Gastrocnemius medialis (tissue), 4 donors: ENCODE data around the gene LRG1. TPM values are rescaled to one million over a fixed set of nuclear protein-coding genes. Genes with fewer than 3 reads are reported as not detected.

Experiments
- ATAC-seq, 2 donors: fragments of 150-250 bp; one replicate each; pipeline ENCODE4 v1.9.1; 2016
- DNase-seq, 2 donors: peaks; one replicate each; pipeline ENCODE4 v3.0.0-alpha.2; 2019
- H3K27ac ChIP-seq, 4 donors: fragments of 200-600 bp; sonication (generic); 1 replicate in 1 of 4; 2 replicates in 3 of 4; pipeline ENCODE4 v1.5.1; 2016 to 2018; ENCODE audit warnings: mild to moderate bottlenecking in 2 of 4, moderate library complexity in 1 of 4
- H3K27me3 ChIP-seq, 3 donors: fragments of 200-600 bp; sonication (generic) in 2 of 3; 1 replicate in 1 of 3; 2 replicates in 2 of 3; pipeline versions ENCODE4 v1.5.1 to v1.6.0; 2016 to 2019; ENCODE audit warnings: mild to moderate bottlenecking in 1 of 3, moderate library complexity in 1 of 3
- H3K36me3 ChIP-seq, 2 donors: fragments of 200-600 bp; sonication (generic) in 1 of 2; one replicate each; pipeline ENCODE4 v1.5.1; 2017 to 2018
- H3K4me1 ChIP-seq, 2 donors: fragments of 200-600 bp; sonication (generic) in 1 of 2; one replicate each; pipeline ENCODE4 v1.5.1; 2016 to 2017; ENCODE audit warnings: mild to moderate bottlenecking in 2 of 2
- H3K4me3 ChIP-seq, 4 donors: fragments of 200-600 bp; sonication (generic) in 3 of 4; 1 replicate in 1 of 4; 2 replicates in 3 of 4; pipeline ENCODE4 v1.5.1; 2016 to 2019; ENCODE audit warnings: mild to moderate bottlenecking in 2 of 4
- H3K9me3 ChIP-seq, 3 donors: fragments of 200-600 bp; sonication (generic) in 2 of 3; 1 replicate in 1 of 3; 2 replicates in 2 of 3; pipeline ENCODE4 v1.5.1; 2016 to 2019
- CTCF ChIP-seq, 5 experiments: fragments of 450-650 bp in 3 of 5; fragments of 200-600 bp in 2 of 5; sonication (generic) in 2 of 5; IDR thresholded peaks in 4 of 5; conservative IDR thresholded peaks in 1 of 5; 1 replicate in 4 of 5; 2 replicates in 1 of 5; pipeline ENCODE4 v1.5.1; 2016 to 2019; ENCODE audit warnings: antibody characterized with exemption in 5 of 5, mild to moderate bottlenecking in 3 of 5, moderate library complexity in 3 of 5
- POLR2A ChIP-seq, 2 donors: fragments of 450-650 bp; IDR thresholded peaks; one replicate each; pipeline ENCODE4 v1.6.1; 2017; ENCODE audit warnings: antibody characterized with exemption in 2 of 2, mild to moderate bottlenecking in 2 of 2, moderate library complexity in 2 of 2
- in situ Hi-C, 4 donors: fragments of 200-750 bp; cut with MboI; loops; one replicate each; pipeline versions ENCODE4 v1.15.0 to v1.8.0; 2017; ENCODE audit warnings: low sequenced_read_pairs in 4 of 4
- intact Hi-C: fragments of 100-400 bp; cut with DNase I; formaldehyde crosslinking; loops from one replicate; pipeline ENCODE4 v1.15.1; 2023; ENCODE audit warnings: low total_unique reads
- total RNA-seq, 4 donors: library from RNA; depleted of rRNA; stranded (reverse); fragments of >200 nt; gene quantifications; one replicate each; pipeline versions ENCODE4 v1.1.0 to v1.2.3, GENCODE V29; 2016

Gene LRG1
- 1 to 10 TPM in 1 of 4 donors, under 1 TPM in 2, not detected in 1; 0.15 to 2.7 (median 0.98) TPM for total RNA-seq

DNA sequence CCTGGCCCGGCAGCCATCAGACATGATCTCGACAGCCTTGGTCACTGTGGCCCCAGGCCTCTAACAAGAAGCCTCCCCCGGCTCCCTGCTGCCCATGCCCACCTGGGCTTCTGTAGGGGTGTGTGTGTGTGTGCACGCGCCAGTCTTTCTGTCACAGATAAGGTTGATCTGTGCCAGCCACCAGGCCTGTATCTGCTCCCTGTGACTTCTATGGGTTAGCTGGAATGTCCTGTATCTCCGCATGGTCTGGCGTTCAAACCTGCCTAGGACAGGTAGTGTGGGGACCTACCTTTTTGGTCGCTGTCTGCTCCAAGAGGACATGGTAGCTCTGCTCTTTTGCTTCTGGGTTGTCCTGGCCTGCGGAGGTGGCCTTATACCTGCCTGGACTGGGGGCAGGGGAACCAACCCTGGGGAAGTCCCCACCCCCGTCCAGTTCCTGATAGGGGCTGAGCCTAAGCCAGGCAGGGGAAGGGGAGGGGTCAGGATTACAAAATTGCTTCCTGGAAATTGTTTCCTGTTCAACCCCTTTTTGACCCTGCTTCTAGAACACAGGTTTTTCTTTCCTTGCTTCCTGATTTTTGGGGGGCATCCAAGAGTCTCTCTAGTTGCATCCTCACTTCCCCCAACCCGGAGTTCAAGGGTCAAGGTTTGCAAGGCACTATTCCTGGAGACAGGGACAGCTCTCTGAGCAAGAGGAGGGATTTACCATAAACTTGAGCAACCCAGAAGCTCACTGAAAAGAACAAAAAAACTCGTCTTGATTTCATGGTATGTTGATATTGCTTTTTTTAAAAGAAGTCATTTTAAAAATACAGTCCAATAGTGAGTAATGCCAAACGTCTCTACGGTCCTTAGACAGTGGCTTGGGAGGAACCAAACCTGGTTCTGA is at the start of gene LRG1:
TSS of gene LRG1 (minus strand) at position 344 of the 889 bp plus-strand sequence. CDS start at position 321, 23 bp downstream.
- in situ Hi-C loops (no loop called here), intact Hi-C loops (loop anchor here (5.0 to 10.0 kb wide), 5 partner anchors 83 to 435 kb away; partner anchors contain the start of genes CHAF1A, FEM1A, SH3GL1 and UBXN6)
- DNase-seq = no peak
- Histone ChIP-seq H3K36me3 (no peaks in the 10 kb centered on the region), H3K9me3 (no peaks in the 10 kb centered on the region), H3K27ac (peak within 1 kb of the TSS in 3 of 4 donors; percentile 5 to 21 (median 11)), H3K4me1 (peaks cover 26 to 31% of the 10 kb centered on the region in 2 donors), H3K4me3 (no peak within 1 kb of the TSS), H3K27me3 (no peaks in the 10 kb centered on the region)
- TF ChIP-seq CTCF (IDR thresholded peaks at IDR 0.05 in 4 of 5, conservative IDR thresholded peaks at IDR 0.05 in 1 of 5) = no peak
- no peak for TF ChIP-seq POLR2A (IDR thresholded peaks at IDR 0.05)
- ATAC-seq = no peak

DNA sequence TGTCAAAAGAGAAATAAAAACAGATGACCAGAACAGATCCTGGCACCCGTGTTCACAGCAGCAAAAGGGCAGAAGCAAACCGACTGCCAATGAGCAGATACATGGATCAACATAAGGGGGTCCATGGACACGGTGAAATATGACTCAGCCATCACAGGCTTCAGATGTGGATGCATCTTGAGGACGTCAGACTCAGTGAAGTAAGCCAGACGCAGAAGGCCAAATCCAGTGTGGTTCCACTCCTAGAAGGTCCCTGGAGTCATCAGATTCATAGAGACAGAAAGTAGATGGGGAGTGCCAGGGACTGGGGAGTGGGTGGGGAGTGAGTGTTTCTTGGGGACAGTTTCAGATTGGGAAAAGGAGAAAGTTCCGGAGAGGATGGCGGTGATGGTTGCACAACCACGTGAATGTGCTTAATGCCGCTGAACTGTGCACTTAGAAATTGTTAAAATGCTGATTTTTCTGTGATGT is 48.5 kb upstream of the LRG1 start:
- ATAC-seq = no peak
- H3K27me3 ChIP-seq = peaks cover 20 to 27% (median 24%) of the 10 kb centered on the region in 3 donors
- DNase-seq = no peak
- H3K4me1 ChIP-seq = peaks cover 0 to 10% of the 10 kb centered on the region in 2 donors
- no peaks in the 10 kb centered on the region for H3K36me3 ChIP-seq
- no peak overlapping the region for H3K4me3 ChIP-seq
- H3K27ac ChIP-seq = no peak overlapping the region
- in situ Hi-C loops = no loop called here
- TF ChIP-seq CTCF (IDR thresholded peaks at IDR 0.05 in 4 of 5, conservative IDR thresholded peaks at IDR 0.05 in 1 of 5) (no peak), POLR2A (IDR thresholded peaks at IDR 0.05) (no peak)
- no peaks in the 10 kb centered on the region for H3K9me3 ChIP-seq
- intact Hi-C loops = no loop called here

DNA sequence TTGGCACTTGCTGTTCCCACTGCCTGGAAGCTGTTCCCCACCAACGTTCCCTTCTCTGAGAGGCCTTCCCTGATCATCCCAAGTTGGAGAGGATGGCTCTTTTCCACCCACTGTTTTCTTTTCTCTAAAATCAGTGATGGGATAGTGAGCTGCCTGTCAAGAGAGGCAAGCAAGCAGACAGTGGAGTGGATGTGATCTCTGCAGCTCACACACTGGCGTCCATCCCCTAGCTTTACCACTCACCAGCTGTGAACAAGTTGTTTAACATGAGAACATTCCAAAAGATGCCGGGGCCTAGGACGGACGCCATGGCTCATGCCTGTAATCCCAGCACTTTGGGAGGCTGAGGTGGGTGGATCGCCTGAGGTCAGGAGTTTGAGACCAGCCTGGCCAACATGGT is 47.7 kb upstream of the LRG1 start:
- Histone ChIP-seq H3K36me3 (no peaks in the 10 kb centered on the region), H3K4me3 (no peak overlapping the region), H3K9me3 (no peaks in the 10 kb centered on the region), H3K27ac (no peak overlapping the region), H3K27me3 (peaks cover 20 to 28% (median 25%) of the 10 kb centered on the region in 3 donors), H3K4me1 (peaks cover 0 to 10% of the 10 kb centered on the region in 2 donors)
- intact Hi-C loops (no loop called here), in situ Hi-C loops (no loop called here)
- DNase-seq (no peak), ATAC-seq (no peak)
- no peak for TF ChIP-seq CTCF (IDR thresholded peaks at IDR 0.05 in 4 of 5, conservative IDR thresholded peaks at IDR 0.05 in 1 of 5)
- no peak for TF ChIP-seq POLR2A (IDR thresholded peaks at IDR 0.05)

DNA sequence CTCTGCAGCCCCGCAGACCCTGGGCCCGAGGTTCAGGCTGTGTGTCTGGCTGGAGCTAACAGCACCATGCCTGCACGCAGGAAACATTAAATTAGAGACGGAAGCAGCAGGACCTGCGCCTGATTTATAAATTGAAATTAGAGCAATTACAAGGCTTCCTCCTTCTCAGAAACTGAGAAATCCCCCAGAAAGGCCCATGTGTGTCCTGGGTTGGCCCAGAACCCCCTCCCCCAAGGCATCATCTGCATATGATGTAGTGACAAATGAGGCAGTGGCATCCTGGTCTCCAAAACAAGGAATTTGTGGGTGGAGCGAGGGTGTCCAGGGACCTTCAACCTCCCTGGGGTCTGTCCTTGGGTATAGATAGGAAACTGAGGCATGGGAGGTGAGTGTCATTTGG is 46.9 kb upstream of the LRG1 start:
- in situ Hi-C loops = no loop called here
- Histone ChIP-seq H3K27ac (no peak overlapping the region), H3K4me1 (peaks cover 0 to 10% of the 10 kb centered on the region in 2 donors), H3K27me3 (peaks cover 20 to 34% (median 30%) of the 10 kb centered on the region in 3 donors), H3K4me3 (no peak overlapping the region), H3K36me3 (no peaks in the 10 kb centered on the region), H3K9me3 (no peaks in the 10 kb centered on the region)
- TF ChIP-seq POLR2A (IDR thresholded peaks at IDR 0.05) (no peak), CTCF (IDR thresholded peaks at IDR 0.05 in 4 of 5, conservative IDR thresholded peaks at IDR 0.05 in 1 of 5) (no peak)
- no peak for ATAC-seq
- intact Hi-C loops = no loop called here
- no peak for DNase-seq
